Measurements from ENCODE around the gene ETV3. TPM values are rescaled to one million over a fixed set of nuclear protein-coding genes. Genes with fewer than 3 reads are reported as not detected.
"Not testable (repeated sequence)": the region's sequence is repeated elsewhere in the genome, so short reads cannot be mapped to it uniquely, and the experiment has no call there.

The ETV3 gene
- total RNA-seq, 2 experiments from 2014 or later = 32.0 to 36.7 TPM

DNA sequence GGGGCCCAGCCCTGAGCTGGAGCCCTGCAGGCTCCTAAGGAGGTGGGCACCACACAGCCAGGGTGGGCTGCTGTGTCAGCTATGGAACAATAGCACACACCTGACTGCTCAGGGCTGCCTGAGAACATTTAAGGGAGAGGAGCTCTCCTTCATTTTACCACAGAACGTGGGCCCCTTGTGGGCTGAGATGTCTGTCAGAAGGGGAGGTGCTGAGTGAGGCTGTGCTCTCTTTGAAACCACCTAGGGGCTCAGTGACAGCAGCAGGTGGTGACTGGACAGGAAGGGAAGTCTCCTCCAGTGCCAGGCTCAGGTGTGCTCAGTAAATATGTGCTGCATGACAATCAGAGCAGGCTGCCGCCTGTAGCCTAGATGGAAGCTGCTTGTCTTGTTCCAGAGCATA is 35.0 kb upstream of the ETV3 start:
- POLR2A ChIA-PET; ATAC-seq; H3K4me3 Mint-ChIP-seq; H3K36me3 Mint-ChIP-seq (ENCODE audit: low read depth); DNase-seq; H3K27ac Mint-ChIP-seq; H3K4me1 Mint-ChIP-seq; H3K9me3 Mint-ChIP-seq (ENCODE audit: low read depth); intact Hi-C loops (cut with DNase I, micrococcal nuclease): not testable (repeated sequence)
- CTCF ChIA-PET = interaction anchor here (0.7 to 2.1 kb wide), 3 partner anchors 83 to 323 kb away, joined by 3 to 6 read pairs (median 5); no protein-coding TSS in a partner anchor
- H3K27me3 Mint-ChIP-seq = peaks cover 17% of the 10 kb centered on the region

DNA sequence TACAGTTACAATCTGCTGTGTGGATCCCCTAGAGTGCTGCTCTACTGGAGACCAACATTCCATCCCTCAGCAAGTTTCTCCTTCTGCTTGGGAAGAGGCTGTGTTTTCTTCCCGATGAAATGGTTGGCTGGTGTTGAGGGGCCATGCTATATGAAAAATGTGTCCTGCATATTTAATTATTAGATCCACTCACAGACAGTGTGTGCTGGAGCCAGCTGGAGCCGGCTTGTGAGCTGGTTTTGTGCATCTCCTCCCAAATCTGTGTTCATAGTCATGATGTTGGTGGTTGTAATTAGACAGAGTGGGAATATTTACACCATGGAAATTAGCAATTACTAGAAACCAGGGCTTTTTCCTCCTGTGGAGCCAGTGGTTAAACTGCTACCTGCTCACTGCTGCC is 34.4 kb upstream of the ETV3 start:
- ATAC-seq; H3K27ac Mint-ChIP-seq; H3K36me3 Mint-ChIP-seq (ENCODE audit: low read depth); H3K4me3 Mint-ChIP-seq; POLR2A ChIA-PET; DNase-seq; H3K9me3 Mint-ChIP-seq (ENCODE audit: low read depth); intact Hi-C loops (cut with DNase I, micrococcal nuclease); H3K4me1 Mint-ChIP-seq: not testable (repeated sequence)
- peaks cover 15% of the 10 kb centered on the region for H3K27me3 Mint-ChIP-seq
- CTCF ChIA-PET = interaction anchor here (1.4 to 2.1 kb wide), 2 partner anchors 83 to 323 kb away, joined by 5 to 6 read pairs; no protein-coding TSS in a partner anchor

DNA sequence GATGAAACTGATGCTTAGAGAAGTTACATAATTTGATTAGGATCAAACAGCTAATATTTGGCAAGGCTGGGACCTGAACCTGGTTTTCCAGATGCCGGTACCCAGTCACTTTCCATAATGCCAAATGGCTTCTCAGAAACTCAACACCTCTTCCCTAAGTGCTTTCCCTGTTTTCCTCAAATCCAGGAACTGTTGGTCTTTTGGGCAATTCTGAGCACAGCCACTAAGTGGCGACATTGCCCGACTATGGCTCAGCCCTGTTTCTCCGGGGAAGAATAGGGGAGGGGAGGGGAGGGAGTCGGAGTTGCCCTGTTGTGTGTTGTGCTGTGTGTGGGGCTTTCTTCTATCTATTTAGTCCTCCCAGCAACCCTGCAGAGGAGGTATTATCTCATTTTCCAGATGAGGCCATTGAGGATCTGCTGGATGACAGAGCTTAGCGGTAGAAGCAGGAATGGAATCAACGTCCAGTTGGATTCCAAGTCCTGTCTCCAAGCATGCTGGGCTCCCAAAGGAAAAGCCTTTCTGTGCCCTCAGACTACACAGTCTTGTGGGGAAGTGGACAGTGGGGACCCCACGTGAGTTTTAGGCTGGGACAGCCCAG is 33.8 kb upstream of the ETV3 start:
- H3K4me3 Mint-ChIP-seq; H3K27ac Mint-ChIP-seq; H3K4me1 Mint-ChIP-seq; H3K36me3 Mint-ChIP-seq (ENCODE audit: low read depth); H3K9me3 Mint-ChIP-seq (ENCODE audit: low read depth); POLR2A ChIA-PET; ATAC-seq; DNase-seq: not testable (repeated sequence)
- CTCF ChIA-PET = interaction anchor here (0.7 to 2.1 kb wide), 6 partner anchors 15 to 334 kb away, joined by 3 to 6 read pairs (median 4); no protein-coding TSS in a partner anchor
- intact Hi-C loops (cut with DNase I, micrococcal nuclease) = loop anchor here in 1 of 2 experiments (2.0 kb wide), 1 partner anchor 317 kb away; no protein-coding TSS in a partner anchor
- peaks cover 15% of the 10 kb centered on the region for H3K27me3 Mint-ChIP-seq

DNA sequence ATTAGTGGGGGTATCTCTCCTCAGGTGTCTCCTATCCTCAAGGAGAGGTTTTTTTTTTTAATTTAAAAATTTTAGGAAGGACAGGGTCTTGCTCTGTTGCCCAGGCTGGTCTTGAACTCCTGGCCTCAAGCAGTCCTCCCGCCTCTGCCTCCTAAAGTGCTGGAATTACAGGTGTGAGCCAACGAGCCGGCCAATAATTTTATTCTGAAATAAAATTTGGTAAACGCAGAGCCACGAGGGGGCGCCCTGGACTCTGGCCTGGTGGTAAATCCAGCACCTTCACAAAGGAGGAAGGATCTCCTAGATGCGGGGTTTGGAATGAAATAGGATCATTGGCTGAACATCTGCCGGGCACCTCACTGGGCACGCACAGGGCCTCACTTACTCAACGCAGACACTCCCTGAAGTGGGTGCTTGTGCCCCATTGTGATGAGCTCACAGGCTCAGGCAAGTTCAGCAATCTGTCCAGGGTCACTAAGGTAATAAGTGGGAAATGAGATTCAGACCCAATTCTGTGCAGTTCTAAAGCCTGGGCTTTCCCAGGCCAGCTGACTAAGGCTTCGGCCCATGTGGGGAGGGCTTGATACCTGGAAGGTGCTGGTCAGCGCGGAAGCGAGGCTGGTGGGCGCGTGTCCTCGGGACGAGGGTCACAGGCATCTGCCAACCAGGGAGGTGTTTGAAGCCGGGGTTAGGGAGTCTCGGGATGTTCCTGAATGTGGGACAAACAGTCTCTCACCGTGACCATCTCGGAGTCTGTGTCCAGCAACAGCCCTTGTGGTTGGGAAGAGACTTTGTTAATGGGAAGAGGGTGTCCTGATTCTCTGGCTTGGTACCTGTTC is 32.7 kb upstream of the ETV3 start:
- Mint-ChIP-seq H3K27ac (no peak overlapping the region), H3K4me3 (no peak overlapping the region), H3K27me3 (peaks cover 13% of the 10 kb centered on the region), H3K4me1 (no peaks in the 10 kb centered on the region), H3K9me3 (ENCODE audit: low read depth) (no peaks in the 10 kb centered on the region), H3K36me3 (ENCODE audit: low read depth) (no peaks in the 10 kb centered on the region)
- DNase-seq (peak; percentile 74), ATAC-seq (no peak)
- intact Hi-C loops (cut with DNase I, micrococcal nuclease) = loop anchor here in 1 of 2 experiments (2.0 kb wide), 1 partner anchor 318 kb away; no protein-coding TSS in a partner anchor
- ChIA-PET CTCF (interaction anchor here (0.7 to 2.1 kb wide), 5 partner anchors 15 to 325 kb away, joined by 3 to 6 read pairs (median 4); no protein-coding TSS in a partner anchor), POLR2A (no interaction called here)

DNA sequence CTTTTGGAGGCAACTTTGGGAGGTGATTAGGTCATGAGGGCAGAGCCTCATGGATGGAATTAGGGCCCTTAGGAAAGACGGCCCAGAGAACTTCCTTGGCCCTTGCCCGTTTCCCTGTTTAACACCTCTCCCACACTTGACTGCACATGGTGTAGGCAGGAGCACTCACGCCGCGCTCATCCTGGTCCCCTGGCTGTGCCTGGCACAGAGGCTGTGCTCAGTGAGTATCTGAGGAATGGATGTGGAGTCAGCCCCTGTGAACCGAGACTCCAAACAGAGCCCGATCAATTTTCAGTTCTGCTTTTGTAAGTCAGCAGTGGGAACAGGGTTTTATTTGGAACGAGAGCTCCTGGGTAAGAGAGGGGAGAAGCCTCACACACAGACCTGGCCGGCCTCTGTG is 29.8 kb upstream of the ETV3 start:
- POLR2A ChIA-PET = no interaction called here
- Mint-ChIP-seq H3K27ac (no peak overlapping the region), H3K9me3 (ENCODE audit: low read depth) (no peaks in the 10 kb centered on the region), H3K4me3 (no peak overlapping the region), H3K36me3 (ENCODE audit: low read depth) (no peaks in the 10 kb centered on the region), H3K4me1 (peaks cover 4% of the 10 kb centered on the region), H3K27me3 (peaks cover 20% of the 10 kb centered on the region)
- CTCF ChIA-PET = interaction anchor here (1.2 kb wide), 1 partner anchor 9 kb away, joined by 4 read pairs; no protein-coding TSS in a partner anchor
- intact Hi-C loops (cut with DNase I, micrococcal nuclease) = no loop called here
- no peak for DNase-seq
- no peak for ATAC-seq

DNA sequence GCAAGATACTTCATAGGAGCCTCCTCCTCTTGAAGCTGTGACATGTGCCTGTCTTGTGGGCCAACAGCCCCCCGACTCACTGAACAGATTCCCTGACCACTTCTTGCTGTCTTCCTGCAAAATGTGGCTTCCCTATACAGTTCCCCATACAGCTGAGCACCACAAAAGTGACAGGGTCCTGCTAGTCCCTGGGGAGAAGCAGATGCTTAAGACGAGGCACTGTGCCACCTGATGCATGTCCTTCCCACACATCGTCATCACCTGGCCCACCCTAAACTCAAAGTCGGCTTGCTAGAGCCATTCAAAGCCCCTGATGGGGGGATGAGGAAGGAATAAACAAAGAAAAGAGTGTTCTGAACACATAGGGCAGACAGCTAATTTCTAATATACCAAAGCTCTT is 29.2 kb upstream of the ETV3 start:
- Mint-ChIP-seq H3K9me3 (ENCODE audit: low read depth) (no peaks in the 10 kb centered on the region), H3K27me3 (peaks cover 20% of the 10 kb centered on the region), H3K36me3 (ENCODE audit: low read depth) (no peaks in the 10 kb centered on the region), H3K4me3 (no peak overlapping the region), H3K4me1 (peaks cover 4% of the 10 kb centered on the region), H3K27ac (no peak overlapping the region)
- DNase-seq (no peak), ATAC-seq (no peak)
- POLR2A ChIA-PET = no interaction called here
- CTCF ChIA-PET = interaction anchor here (0.9 to 1.4 kb wide), 3 partner anchors 10 to 15 kb away, joined by 3 to 4 read pairs (median 4); no protein-coding TSS in a partner anchor
- intact Hi-C loops (cut with DNase I, micrococcal nuclease) = no loop called here

DNA sequence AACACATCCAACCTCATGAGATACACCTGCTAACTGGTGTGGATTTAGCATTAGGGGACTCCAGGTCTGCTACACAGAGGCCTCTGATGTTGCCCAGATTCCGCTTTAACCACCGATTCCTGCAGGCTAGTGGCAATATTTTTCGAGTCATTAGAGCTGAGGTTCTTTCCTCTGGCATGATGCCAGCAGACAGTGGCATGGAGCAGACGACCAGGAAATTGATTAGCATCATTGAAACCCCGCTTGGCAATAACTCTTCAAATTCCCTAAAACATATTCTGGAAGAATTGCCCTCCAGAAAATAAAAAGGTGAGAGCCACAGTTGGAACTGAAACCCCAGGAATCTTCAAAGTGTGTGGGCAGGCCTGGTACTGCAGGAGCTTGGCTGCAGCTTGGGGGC is 28.4 kb upstream of the ETV3 start:
- H3K27me3 Mint-ChIP-seq = peaks cover 19% of the 10 kb centered on the region
- ATAC-seq (no peak), DNase-seq (no peak)
- H3K9me3 Mint-ChIP-seq (ENCODE audit: low read depth) = no peaks in the 10 kb centered on the region
- no peak overlapping the region for H3K27ac Mint-ChIP-seq
- CTCF ChIA-PET = interaction anchor here (0.6 to 1.4 kb wide), 4 partner anchors 10 to 1996 kb away, joined by 3 to 4 read pairs (median 3); no protein-coding TSS in a partner anchor
- H3K4me1 Mint-ChIP-seq = peaks cover 4% of the 10 kb centered on the region
- intact Hi-C loops (cut with DNase I, micrococcal nuclease) = no loop called here
- no peak overlapping the region for H3K4me3 Mint-ChIP-seq
- POLR2A ChIA-PET = no interaction called here
- no peaks in the 10 kb centered on the region for H3K36me3 Mint-ChIP-seq (ENCODE audit: low read depth)

DNA sequence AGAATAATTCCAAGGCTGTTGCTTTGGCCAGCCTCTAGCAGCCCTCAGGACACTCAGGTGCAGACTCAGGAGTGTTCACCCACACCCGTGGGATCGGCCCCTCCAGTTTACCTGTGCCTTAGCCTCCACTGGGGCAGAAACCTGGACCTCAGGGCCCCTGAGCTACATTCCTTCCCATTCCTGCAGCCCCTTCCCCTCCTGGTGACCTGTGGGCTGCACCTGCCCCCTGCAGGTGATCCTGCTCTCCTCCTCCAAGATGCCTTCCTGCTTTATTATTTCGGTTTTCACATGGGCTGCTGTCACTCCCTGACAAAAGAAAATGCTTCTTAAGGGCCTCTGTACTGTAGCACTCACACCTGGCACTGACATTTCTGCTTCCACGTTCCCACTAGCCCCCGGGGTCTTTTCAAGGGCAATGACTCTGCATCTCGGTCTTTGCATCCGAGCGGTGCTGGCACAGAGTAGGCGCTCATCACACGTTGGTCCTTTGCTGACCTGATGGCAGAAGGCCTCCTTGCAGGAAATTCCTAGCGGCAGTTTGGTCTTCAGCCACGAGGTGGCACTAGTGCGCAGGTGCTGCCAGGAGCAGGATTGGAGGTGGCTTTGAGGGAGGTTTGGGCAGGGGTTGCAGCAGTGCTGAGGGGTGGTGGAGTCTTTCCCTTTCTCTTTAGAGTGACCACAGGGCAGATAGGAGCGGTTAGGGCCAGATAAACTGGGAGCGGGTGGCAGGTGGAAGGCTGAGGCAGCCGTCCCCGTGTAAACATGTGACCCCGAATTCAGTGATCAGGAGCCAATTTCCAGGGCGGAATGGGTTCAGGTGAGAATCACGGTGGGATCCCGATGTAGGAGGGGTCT is 25.3 kb upstream of the ETV3 start:
- peaks cover 7% of the 10 kb centered on the region for H3K27me3 Mint-ChIP-seq
- peak overlapping the region; percentile 1 for H3K4me3 Mint-ChIP-seq
- peak overlapping the region; percentile 13 for H3K27ac Mint-ChIP-seq
- ATAC-seq (peak; percentile 83), DNase-seq (peak; percentile 85)
- POLR2A ChIA-PET = no interaction called here
- peaks cover 4% of the 10 kb centered on the region for H3K4me1 Mint-ChIP-seq
- intact Hi-C loops (cut with DNase I, micrococcal nuclease) = no loop called here
- CTCF ChIA-PET = interaction anchor here (0.6 to 1.6 kb wide), 5 partner anchors 16 to 76 kb away, joined by 3 to 10 read pairs (median 4); no protein-coding TSS in a partner anchor
- no peaks in the 10 kb centered on the region for H3K9me3 Mint-ChIP-seq (ENCODE audit: low read depth)
- H3K36me3 Mint-ChIP-seq (ENCODE audit: low read depth) = no peaks in the 10 kb centered on the region

DNA sequence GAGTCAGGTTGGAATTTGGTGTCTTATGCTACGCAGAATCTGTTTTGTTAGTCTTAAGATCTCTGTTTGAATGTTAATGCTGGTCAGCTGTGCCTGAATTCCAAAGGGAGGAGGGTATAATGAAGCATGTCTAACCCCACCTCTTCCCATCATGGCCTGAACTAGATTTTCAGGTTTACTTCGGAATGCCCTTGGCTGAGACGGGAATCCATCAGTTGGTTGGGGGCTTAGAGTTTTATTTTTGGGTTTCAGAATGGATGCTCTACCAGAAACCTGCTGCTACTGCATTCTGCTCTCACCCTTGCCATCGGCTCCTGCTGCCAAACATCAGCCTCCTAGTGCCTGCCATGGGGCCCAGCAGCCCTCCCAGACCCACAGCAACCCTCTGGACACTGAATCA is 24.1 kb upstream of the ETV3 start:
- CTCF ChIA-PET = interaction anchor here (0.9 to 1.0 kb wide), 3 partner anchors 15 to 72 kb away, joined by 3 to 7 read pairs (median 4); no protein-coding TSS in a partner anchor
- ATAC-seq (no peak), DNase-seq (no peak)
- no peaks in the 10 kb centered on the region for H3K36me3 Mint-ChIP-seq (ENCODE audit: low read depth)
- H3K9me3 Mint-ChIP-seq (ENCODE audit: low read depth) = no peaks in the 10 kb centered on the region
- POLR2A ChIA-PET = no interaction called here
- no peak overlapping the region for H3K27ac Mint-ChIP-seq
- peaks cover 4% of the 10 kb centered on the region for H3K4me1 Mint-ChIP-seq
- H3K4me3 Mint-ChIP-seq = no peak overlapping the region
- intact Hi-C loops (cut with DNase I, micrococcal nuclease) = no loop called here
- H3K27me3 Mint-ChIP-seq = peaks cover 12% of the 10 kb centered on the region

DNA sequence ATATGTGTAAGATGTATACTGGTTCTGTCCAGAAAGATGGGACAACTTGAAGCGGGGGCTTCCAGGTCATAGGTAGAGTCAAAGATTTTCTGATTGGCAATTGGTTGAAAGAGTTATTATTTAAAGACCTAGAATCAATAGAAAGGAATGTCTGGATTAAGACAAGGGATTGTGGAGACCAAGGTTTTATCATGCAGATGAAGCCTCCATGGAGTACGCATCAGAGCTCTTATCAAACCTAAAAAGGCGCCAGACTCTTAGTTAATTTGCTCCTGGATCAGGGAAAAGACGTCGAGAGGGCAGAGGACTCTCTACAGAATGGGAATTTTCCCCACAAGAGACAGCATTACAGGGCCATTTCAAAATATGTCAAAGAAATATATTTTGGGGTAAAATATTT is 23.7 kb upstream of the ETV3 start:
- ChIA-PET POLR2A (no interaction called here), CTCF (interaction anchor here (16.6 kb wide), 1 partner anchor 74 kb away, joined by 455 read pairs; no protein-coding TSS in a partner anchor)
- H3K4me3 Mint-ChIP-seq = no peak overlapping the region
- H3K27ac Mint-ChIP-seq = no peak overlapping the region
- H3K4me1 Mint-ChIP-seq = peaks cover 4% of the 10 kb centered on the region
- no peaks in the 10 kb centered on the region for H3K36me3 Mint-ChIP-seq (ENCODE audit: low read depth)
- intact Hi-C loops (cut with DNase I, micrococcal nuclease) = no loop called here
- H3K9me3 Mint-ChIP-seq (ENCODE audit: low read depth) = no peaks in the 10 kb centered on the region
- H3K27me3 Mint-ChIP-seq = peaks cover 12% of the 10 kb centered on the region
- ATAC-seq = no peak
- no peak for DNase-seq

DNA sequence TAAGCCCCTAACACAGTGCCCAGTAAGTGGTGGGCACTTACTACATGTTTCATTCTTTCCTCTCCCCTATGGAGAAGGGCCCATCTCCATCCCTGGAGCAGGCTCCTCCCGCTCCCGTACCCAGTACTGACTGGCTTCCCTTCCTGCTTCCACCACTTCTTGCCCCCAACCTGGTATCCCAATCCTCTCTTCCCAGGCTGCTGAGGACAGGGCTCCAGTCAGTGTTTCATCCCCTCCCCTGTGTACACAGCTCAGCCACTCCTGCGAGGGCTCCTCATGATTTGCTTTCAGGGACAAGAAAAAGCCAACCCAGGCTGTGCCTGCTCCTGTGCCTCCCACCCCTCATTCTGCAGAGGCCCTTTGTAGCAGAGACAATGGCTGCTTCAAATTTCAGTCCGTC is 20.8 kb upstream of the ETV3 start:
- no peaks in the 10 kb centered on the region for H3K9me3 Mint-ChIP-seq (ENCODE audit: low read depth)
- ChIA-PET CTCF (interaction anchor here (0.9 to 16.6 kb wide), 2 partner anchors 63 to 71 kb away, joined by 5 to 455 read pairs; no protein-coding TSS in a partner anchor), POLR2A (no interaction called here)
- ATAC-seq (no peak), DNase-seq (no peak)
- H3K27ac Mint-ChIP-seq = no peak overlapping the region
- H3K27me3 Mint-ChIP-seq = peaks cover 15% of the 10 kb centered on the region
- no peaks in the 10 kb centered on the region for H3K36me3 Mint-ChIP-seq (ENCODE audit: low read depth)
- intact Hi-C loops (cut with DNase I, micrococcal nuclease) = no loop called here
- no peak overlapping the region for H3K4me3 Mint-ChIP-seq
- peaks cover 12% of the 10 kb centered on the region for H3K4me1 Mint-ChIP-seq

Data from activated CD4-positive, alpha-beta T cell treated with anti-CD3 and anti-CD28 coated beads for 36 hours (primary cell).